ENCODE measurements around the gene GIPR.
"Not testable (repeated sequence)": the region's sequence is repeated elsewhere in the genome, so short reads cannot be mapped to it uniquely, and the experiment has no call there.

GIPR gene, protein sequence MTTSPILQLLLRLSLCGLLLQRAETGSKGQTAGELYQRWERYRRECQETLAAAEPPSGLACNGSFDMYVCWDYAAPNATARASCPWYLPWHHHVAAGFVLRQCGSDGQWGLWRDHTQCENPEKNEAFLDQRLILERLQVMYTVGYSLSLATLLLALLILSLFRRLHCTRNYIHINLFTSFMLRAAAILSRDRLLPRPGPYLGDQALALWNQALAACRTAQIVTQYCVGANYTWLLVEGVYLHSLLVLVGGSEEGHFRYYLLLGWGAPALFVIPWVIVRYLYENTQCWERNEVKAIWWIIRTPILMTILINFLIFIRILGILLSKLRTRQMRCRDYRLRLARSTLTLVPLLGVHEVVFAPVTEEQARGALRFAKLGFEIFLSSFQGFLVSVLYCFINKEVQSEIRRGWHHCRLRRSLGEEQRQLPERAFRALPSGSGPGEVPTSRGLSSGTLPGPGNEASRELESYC

DNA sequence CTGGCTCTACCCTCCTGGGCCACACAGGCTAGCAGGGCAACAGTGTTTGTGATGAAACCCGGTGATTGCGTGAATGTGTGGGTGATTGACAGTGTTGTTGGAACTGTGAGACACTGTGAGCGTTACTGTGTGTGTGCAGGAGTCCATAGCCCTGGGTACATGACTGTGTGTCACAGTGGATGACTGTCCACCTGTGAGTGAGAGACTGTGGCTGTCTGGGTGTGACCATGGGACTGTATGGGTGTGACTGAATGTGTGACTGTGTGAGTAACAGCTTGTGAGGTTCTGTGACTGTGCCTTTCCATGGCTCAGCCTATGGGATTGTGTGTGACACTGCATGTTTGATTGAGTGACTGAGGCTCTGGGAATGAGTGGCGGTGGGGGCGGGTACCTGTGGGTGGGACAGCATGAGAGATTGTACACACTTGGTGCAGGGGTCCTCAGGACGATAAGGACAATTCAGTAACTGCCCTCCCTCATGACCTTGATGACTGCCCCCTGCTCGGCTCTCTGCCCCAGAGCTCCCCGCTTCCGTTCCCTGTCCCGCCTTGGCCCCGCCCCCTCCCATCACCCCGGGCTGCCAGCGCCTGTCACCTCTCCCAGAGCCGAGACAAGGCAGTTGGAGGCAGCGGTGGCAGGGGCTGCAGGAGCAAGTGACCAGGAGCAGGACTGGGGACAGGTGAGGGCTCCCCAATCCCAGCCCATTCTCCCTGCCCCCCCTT, at the start of gene GIPR:
Gene GIPR, plus strand, starts transcription at position 602 of the 722 bp plus-strand sequence. CDS start 1,300 bp downstream, outside the sequence.
- DNase-seq (ENCODE audit: low read depth), result peak; percentile 18

DNA sequence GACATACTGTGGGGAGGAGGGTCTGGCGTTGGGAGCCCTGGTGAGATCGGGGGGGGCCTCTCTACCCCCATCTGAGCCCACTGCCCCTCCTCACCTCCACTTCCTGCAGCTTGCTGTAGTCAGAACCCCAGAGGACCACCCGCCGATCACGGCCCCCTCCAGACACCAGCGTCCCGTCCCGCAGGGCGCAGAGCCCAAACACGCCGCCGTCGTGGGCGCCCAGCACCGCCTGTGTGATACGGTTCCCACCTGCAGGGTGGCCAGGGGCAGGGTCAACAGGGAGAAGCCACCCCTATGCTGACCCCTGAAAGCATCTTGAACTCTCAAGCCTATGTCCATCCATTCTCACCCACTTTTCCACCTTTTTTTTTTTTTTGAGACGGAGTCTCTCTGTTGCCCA, 46.6 kb upstream of the GIPR start:
- DNase-seq (ENCODE audit: low read depth), result no peak

DNA sequence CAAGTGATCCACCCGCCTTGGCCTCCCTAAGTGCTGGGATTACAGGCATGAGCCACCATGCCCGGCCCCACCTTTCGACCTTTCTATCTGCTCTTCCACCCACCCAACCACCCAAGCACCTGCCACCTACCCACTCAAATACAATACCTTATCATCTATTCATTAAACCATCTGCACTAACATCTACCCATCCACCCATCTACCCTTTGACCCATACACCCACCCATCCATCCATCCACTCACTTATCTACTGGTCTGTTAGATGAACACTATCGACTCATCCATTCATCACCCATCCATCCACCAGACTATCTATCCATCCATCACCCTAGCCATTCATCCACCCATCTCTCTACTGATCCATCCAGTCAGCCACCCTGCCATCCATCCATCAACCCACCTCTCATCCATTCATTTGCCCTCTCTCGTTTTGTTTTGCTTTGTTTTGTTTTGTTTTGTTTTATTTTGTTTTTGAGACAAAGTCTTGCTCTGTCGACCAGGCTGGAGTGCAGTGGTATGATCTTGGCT, 46.0 kb upstream of the GIPR start:
- no peak for DNase-seq (ENCODE audit: low read depth)

DNA sequence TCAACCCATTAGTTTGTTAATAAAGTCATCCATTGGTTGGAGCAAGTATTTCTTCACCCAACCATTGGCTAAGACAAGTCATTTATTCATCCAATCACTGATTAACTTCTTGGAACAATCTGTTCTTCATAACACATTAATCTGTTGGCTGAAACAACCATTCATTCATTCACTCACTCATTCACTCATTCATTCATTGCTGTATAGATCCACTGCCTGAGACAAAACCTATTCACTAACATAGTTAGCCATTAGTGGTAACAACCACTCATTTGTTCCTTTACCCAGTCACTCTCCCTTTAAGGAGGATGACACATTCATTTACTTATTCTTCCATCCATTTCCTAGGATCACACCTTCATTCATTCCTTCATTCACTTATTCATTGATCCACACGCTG, 44.0 kb upstream of the GIPR start:
- DNase-seq (ENCODE audit: low read depth), result no peak

DNA sequence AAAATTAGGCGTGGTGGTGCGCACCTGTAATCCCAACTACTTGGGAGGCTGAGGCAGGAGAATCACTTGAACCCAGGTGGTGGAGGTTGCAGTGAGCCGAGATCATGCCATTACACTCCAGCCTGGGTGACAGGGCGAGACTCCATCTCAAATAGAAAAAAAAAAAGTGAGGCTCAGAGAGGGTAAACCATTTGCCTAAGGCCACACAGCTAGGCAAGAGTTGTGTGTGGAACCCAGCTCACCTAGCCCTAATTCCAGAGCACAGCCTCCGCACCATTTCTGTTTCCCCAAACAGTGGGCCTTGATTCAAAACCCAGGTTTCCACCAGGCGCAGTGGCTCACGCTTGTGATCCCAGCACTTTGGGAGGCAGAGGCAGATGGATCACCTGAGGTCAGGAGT, 39.8 kb upstream of the GIPR start:
- DNase-seq (ENCODE audit: low read depth), result not testable (repeated sequence)

DNA sequence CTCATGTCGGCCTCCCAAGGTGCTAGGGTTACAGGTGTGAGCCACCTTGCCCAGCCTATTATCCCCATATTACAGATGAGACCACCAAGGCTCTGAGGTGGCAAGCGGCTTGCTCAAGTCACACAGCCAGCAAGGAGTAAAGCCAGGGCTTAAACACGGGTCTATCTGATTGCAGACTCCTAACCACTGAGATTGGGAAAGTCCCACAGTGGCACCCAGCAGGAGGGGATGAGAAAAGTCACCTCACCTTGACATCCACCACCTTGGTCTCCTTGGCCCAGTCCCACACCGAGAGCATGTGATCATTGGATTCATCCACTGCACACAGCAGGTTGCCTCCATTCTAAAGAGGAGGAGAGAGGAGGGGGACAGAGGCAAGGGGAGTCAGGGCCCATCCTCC, 38.3 kb upstream of the GIPR start:
- no peak for DNase-seq (ENCODE audit: low read depth)

DNA sequence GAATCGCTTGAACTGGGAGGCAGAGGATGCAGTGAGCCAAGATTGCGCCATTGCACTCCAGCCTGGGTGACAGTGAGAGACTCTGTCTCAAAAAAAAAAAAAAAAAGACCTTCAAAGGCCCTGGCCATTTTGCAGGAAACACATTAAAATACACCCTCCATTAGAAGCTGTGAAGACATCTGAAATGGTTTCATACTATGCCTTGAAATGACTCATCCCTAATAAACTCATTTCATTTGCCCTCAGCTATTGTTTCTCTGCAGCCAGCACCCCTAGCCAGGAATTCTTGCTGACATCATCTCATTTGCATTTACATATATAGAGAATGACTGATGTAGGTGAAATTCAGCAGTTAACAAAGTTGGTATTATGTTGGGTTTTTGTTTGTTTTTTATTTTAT, 37.6 kb upstream of the GIPR start:
- peak; percentile 66 for DNase-seq (ENCODE audit: low read depth)

DNA sequence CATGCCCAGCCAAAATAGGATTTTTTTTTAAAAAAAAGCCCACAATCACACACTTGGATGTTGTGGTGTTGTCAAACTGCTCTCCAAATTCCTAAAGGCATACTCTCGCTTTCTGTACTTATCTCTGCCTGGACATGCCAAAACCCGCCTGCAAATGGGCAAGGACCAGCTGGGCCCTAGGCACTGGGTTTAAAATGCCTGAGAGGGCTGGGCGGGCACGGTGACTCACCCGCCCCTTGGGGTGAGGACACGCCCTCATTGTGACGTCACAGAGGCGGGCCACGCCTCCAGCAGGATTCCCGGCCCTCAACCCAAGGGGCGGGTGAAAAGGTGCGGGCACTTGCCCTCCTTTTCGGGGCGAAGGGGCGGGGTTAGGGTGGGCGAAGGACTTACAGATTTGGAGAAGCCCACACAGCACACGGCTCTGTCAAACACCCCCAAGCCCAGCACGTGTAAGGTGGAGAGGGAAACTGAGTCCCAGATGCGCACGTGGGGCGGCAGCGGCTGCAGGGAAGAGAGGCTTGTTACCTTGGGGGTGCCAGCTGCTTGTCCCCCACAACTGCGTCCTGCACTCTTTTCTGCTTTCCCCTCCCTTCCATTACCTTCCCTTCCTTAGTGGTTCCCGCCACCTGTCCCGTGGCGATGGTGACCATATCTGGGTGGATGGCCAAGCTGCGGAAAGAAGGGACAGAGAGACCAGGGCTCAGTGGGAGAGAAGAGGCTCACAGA, 35.4 kb upstream of the GIPR start:
- peak; percentile 70 for DNase-seq (ENCODE audit: low read depth)

DNA sequence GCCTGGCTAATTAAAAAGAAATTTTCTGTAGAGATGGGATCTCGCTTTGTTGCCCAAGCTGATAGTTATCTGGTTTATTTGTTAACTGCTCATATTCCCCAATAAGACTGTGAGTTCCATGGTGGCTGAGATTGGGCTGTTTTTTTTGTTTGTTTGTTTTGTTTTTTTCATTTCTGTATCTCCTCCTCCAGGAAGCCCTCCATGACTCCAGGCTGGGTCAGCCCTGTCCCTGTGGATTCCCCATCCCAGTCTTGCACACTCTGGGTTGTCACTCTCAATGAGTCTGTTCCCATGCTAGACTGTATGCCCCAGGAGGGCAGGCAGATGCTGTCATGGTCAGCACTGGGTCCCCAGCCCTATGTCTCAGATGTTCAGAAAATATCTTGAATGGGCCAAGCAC, 31.7 kb upstream of the GIPR start:
- no peak for DNase-seq (ENCODE audit: low read depth)

DNA sequence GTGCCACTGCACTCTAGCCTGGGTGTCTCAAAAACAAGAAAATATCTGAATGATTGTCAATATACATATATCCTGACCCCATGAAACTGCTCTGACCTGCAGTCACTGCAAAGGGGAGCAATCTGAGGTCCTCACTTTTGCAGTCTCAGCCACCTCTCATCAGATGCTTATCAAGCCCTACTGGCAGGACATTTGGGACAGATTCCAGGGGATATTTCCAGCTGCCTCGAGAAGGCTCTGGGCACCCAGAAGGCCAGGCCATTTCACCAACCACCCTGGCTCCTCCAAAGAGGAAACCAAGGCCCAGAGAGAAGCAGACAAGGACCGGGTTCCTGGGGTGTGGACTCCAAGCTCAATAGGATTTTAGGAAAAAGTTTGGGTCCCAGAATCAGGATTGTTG, 31.1 kb upstream of the GIPR start:
- DNase-seq (ENCODE audit: low read depth), result no peak

DNA sequence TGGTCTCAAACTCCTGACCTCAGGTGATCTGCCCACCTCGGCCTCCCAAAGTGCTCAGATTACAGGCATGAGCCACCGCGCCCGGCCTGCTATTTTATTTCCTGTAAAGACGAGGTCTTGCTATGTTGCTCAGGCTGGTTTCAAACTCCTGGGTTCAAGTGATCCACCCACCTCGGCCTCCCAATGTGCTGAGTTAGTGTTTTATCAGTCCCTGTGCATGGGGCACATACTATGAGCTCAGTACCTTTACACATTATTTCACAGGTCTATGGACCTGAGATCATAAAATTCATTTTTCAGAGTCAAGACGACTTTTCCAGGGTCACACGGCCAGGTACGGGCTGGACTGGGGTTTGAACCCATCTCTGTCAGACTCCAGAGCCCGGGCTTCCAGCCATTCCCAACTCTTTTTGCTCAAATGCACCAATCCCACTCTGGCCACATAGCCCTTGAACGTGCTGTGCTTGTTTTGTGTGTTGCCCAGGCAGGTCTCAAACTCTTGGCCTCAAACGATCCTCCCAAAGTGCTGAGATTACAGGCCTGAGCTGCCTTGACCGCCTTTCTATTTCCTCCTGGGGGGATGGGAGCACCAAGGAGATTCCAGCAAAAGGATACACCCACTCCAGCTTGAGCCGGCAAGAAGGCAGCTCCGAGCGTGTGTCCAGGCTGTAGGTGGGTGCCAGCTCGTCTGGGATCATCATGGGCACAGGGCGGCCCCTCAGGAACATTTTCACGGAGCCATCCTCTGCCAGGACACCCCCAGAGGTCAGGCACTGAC, 29.9 kb upstream of the GIPR start:
- DNase-seq (ENCODE audit: low read depth), result no peak

DNA sequence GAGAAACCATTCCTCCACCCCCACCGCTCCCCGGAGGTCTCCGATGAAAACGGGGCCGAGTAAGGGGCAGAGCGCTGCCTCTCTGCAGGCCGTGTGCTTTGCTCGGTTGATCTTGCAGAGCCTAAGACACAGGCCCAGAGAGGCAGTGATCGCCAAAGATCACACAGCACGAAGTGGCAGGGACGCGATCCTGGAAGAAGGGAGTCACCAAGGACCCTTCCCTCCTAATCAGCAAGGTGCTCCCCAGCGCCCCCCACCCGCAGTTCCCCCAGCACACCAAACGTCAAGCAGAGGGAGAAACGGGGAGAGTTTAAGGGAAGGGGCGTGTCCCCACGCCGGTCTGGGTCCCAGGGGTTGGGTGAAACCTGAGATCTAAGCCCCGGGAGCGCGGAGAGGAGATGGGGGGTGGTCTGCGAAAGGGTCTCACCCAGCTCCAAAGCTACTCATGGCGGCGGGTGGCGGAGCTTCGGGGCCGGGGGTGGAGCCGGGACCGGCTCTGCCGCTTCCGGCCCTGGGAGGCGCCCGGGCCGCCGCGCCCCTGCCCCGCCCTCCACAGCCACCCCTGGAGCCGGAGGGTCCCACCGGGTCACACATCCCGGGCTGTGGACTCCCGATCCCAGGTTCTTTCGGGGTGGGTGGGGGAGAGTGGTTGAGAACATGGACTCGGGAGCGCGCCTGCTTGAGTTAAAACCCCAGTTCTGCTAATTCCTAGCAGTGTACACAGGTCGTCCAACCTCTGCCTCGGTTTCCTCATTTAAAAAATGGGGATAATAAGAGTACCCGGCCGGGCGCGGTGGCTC, 28.9 kb upstream of the GIPR start, which contains the start of gene EML2:
Gene EML2, minus strand, starts transcription at position 468 of the 800 bp plus-strand sequence. Its CDS starts 21 bp downstream, at position 447.
- no peak for DNase-seq (ENCODE audit: low read depth)

DNA sequence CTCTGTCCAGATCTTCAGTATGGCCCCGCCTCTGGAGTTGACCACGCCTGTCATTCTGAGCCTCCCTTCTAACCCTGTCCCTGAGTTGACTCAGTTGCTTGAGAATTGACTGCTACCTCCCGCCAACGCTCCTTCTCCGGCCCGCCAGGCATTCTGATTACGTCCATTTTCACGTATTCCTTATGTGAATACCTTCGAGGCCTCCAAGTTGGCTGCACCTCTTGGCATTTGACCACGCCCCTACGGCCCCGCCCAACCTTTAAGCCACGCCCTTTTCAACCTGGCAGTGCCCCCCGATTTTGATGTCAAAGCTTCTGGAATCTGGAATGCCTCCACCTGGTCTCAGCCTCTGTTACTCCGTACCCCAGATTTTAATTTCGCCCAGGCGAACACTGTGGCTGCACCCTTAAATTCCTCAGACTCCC, 27.2 kb upstream of the GIPR start:
- DNase-seq (ENCODE audit: low read depth), result no peak

DNA sequence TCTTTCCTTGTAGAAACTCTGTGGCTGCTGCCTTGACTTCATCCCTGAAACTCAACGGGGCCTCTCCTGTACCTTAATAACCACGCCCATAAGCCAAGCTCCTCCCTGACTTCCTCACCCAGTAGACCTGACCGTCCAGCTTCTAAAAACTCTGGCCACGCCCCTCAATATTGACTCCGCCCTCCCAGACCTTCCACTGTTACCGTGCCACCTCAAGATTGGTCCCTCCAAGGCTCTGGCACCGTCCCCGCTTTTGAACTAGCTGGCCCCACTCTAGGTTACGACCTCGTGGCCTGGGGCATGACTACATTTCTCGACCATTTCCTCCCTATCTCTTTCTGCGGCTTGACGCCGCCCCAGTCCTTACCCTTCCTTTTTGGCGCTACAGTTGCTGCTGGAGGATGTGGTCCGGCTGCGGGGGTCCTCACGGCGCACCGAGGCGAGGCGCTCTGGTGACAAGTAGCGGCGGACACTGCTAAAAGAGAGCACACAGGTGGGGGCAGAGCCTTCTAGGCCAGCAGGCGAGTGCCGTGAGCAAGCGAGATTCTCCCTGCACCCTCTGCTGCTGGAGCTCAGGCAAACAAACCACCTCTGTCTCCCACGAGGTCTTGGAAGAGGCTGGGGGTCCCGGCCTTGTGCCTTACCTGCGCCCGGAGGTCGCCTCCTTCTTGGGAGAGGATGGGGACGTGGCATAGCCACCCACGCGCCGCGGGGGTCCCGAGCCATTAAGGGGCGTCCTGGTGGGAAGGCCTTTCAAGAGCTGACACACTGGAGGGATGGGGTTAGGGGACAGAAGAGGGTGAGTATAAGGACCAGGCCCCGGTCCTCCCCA, 26.5 kb upstream of the GIPR start:
- DNase-seq (ENCODE audit: low read depth), result no peak

DNA sequence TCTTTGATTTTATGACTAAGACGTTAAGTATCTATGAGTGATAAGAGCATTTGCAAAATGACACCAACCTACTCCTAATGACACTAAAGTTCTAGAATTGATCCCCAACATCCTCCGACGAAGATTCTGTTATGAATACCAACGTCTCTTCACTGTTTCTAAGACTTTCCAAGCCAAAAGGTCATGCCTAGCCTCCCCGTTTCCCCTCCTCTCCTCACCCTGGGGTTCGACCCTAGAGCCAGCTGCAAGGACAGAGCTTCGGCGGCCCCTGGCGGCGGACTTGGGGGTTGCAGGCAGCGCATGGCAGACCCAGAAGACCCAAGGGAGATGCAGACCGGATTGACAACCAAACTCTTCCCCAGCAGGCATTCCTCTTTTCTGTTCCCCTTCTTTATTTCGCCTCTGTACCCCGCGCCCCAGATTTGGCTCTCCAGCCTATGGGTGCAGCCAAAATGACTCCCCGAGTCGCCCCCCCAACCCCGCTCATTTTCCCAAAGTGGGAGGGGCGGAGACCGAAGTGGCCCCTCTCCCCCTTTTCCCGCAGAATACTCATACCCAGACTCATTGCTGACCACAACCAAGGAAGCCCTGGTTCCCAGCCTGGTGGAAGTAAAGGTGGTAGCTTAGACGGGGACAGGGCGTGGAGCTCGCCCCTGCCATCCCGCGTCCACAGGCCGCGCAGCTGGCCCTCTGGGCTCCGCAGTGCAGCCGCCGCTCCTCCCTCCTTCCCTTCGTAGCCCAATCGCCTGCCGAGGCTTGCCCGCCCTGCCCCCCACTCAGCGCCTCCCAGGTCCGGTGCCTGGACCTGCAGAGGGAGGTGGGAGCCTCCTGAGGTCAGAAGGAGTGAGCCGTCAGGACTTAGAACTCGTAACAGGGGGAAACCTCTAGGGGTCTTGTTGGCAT, 24.7 kb upstream of the GIPR start:
- DNase-seq (ENCODE audit: low read depth), result no peak

DNA sequence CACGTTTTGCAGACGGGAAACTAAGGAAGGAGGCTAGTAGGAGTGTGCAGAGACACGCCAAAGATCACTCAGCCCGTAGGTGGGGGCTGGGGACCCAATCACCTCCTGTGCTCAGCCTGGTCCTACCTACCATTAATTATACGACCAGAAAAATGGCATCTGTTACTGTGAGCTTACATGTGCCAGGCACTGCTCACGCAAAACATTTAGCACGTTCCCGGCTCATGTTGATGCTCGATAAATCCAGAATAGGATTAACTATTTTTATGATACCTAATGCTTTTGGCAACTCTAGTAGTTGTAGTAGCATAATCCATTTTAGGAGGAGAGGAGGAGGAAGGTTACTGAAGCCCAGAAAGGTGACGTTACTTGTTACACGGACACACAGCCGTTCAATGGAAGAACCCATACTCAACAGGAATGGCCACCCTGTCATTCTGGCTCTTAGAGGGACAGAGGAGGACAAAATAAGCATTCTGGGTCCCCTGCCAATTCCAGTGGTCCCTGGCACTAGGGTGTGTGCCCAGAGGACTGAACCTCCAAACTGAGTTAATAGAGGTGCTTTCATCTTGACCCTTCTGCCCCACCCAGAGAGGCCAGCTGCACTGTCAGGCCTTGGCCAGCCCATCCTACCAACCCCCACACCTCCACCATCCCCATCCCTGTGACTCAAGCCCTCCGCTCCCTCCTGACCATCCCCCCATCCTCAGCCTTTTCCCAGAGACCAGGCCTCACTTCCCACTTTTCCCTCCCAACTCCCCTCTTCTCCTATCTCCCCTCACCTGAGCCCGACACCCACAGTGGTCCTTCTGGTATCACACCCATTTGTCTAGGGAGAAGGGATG, 23.9 kb upstream of the GIPR start:
- no peak for DNase-seq (ENCODE audit: low read depth)

DNA sequence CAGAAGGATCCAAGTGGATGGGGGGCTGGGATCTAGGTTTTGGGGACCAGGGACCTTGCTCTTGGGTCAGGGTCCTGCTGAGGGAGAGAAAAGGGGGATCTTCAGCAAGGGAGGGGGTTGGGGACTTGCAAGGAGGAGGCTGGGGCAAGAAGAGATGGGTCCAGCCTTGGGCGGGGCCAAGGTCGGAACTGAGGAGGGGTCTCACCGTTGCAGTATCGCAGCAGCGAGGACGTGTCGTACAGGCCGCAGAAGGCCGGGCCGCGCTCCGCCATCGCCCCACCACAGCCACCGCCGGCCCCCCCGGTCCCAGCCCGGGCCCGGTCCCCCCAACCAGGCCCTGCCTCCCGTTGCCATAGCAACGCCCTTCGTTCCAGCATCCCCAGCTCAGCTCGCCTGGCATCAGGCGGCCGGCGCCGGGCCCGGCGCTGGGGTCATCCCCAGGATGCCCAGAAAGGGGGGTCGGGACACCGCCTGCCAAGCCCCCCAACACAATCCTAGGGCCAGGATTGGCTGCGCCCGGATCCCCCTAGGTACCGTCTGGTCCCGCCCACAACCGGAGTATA, 22.9 kb upstream of the GIPR start:
- no peak for DNase-seq (ENCODE audit: low read depth)
